Measurements from ENCODE around the gene PKDREJ.

The PKDREJ gene

GRCh38 chr22:46294784-46295183, 31.6 kb upstream of the PKDREJ start:
- peaks cover 40% of the 10 kb centered on the region for H3K36me3 Mint-ChIP-seq (ENCODE audit: low read depth)
- intact Hi-C loops (cut with micrococcal nuclease): loop anchor here (5.0 to 10.0 kb wide), 2 partner anchors 42 to 290 kb away; partner anchors contain the start of gene CDPF1
- H3K4me3 Mint-ChIP-seq: no peak overlapping the region
- H3K9me3 Mint-ChIP-seq: no peaks in the 10 kb centered on the region
- H3K4me1 Mint-ChIP-seq (ENCODE audit: low read depth): peaks cover 48% of the 10 kb centered on the region
- H3K27me3 Mint-ChIP-seq: no peaks in the 10 kb centered on the region
- H3K27ac Mint-ChIP-seq: no peak overlapping the region

GRCh38 chr22:46293577-46294260, 30.6 kb upstream of the PKDREJ start:
- Mint-ChIP-seq H3K27ac (peak overlapping the region; percentile 89), H3K4me1 (ENCODE audit: low read depth) (peaks cover 48% of the 10 kb centered on the region), H3K36me3 (ENCODE audit: low read depth) (peaks cover 51% of the 10 kb centered on the region), H3K9me3 (no peaks in the 10 kb centered on the region), H3K27me3 (no peaks in the 10 kb centered on the region), H3K4me3 (peak overlapping the region; percentile 34)
- intact Hi-C loops (cut with micrococcal nuclease): loop anchor here (5.0 to 10.0 kb wide), 2 partner anchors 41 to 289 kb away; partner anchors contain the start of gene CDPF1

GRCh38 chr22:46292732-46293131, 29.6 kb upstream of the PKDREJ start:
- peak overlapping the region; percentile 89 for H3K27ac Mint-ChIP-seq
- H3K4me1 Mint-ChIP-seq (ENCODE audit: low read depth): peaks cover 56% of the 10 kb centered on the region
- H3K4me3 Mint-ChIP-seq: no peak overlapping the region
- no peaks in the 10 kb centered on the region for H3K27me3 Mint-ChIP-seq
- peaks cover 58% of the 10 kb centered on the region for H3K36me3 Mint-ChIP-seq (ENCODE audit: low read depth)
- no peaks in the 10 kb centered on the region for H3K9me3 Mint-ChIP-seq
- intact Hi-C loops (cut with micrococcal nuclease): loop anchor here (5.0 to 10.0 kb wide), 2 partner anchors 40 to 288 kb away; partner anchors contain the start of gene CDPF1

GRCh38 chr22:46292173-46292572, 29.0 kb upstream of the PKDREJ start:
- Mint-ChIP-seq H3K27me3 (no peaks in the 10 kb centered on the region), H3K27ac (peak overlapping the region; percentile 89), H3K9me3 (no peaks in the 10 kb centered on the region), H3K36me3 (ENCODE audit: low read depth) (peaks cover 64% of the 10 kb centered on the region), H3K4me1 (ENCODE audit: low read depth) (peaks cover 56% of the 10 kb centered on the region), H3K4me3 (no peak overlapping the region)
- intact Hi-C loops (cut with micrococcal nuclease): loop anchor here (5.0 to 10.0 kb wide), 2 partner anchors 40 to 287 kb away; partner anchors contain the start of gene CDPF1

- Mint-ChIP-seq H3K27me3 (no peaks in the 10 kb centered on the region), H3K9me3 (no peaks in the 10 kb centered on the region), H3K4me1 (ENCODE audit: low read depth) (peaks cover 53% of the 10 kb centered on the region), H3K27ac (peak overlapping the region; percentile 72), H3K36me3 (ENCODE audit: low read depth) (peaks cover 71% of the 10 kb centered on the region), H3K4me3 (no peak overlapping the region)
- intact Hi-C loops (cut with micrococcal nuclease): loop anchor here (5.0 to 10.0 kb wide), 2 partner anchors 39 to 286 kb away; partner anchors contain the start of gene CDPF1
Measured at GRCh38 chr22:46290843-46291785, 28.0 kb upstream of the PKDREJ start.

GRCh38 chr22:46290121-46290842, 27.1 kb upstream of the PKDREJ start:
- no peaks in the 10 kb centered on the region for H3K9me3 Mint-ChIP-seq
- H3K4me1 Mint-ChIP-seq (ENCODE audit: low read depth): peaks cover 45% of the 10 kb centered on the region
- no peak overlapping the region for H3K4me3 Mint-ChIP-seq
- peaks cover 78% of the 10 kb centered on the region for H3K36me3 Mint-ChIP-seq (ENCODE audit: low read depth)
- peak overlapping the region; percentile 72 for H3K27ac Mint-ChIP-seq
- intact Hi-C loops (cut with micrococcal nuclease): loop anchor here (5.0 to 10.0 kb wide), 2 partner anchors 38 to 285 kb away; partner anchors contain the start of gene CDPF1
- H3K27me3 Mint-ChIP-seq: no peaks in the 10 kb centered on the region

- H3K4me3 Mint-ChIP-seq: no peak overlapping the region
- H3K4me1 Mint-ChIP-seq (ENCODE audit: low read depth): peaks cover 40% of the 10 kb centered on the region
- intact Hi-C loops (cut with micrococcal nuclease): no loop called here
- no peak overlapping the region for H3K27ac Mint-ChIP-seq
- no peaks in the 10 kb centered on the region for H3K27me3 Mint-ChIP-seq
- no peaks in the 10 kb centered on the region for H3K9me3 Mint-ChIP-seq
- peaks cover 87% of the 10 kb centered on the region for H3K36me3 Mint-ChIP-seq (ENCODE audit: low read depth)
Measured at GRCh38 chr22:46289244-46289891, 26.2 kb upstream of the PKDREJ start.

- Mint-ChIP-seq H3K9me3 (no peaks in the 10 kb centered on the region), H3K27ac (peak overlapping the region; percentile 65), H3K4me3 (no peak overlapping the region), H3K27me3 (no peaks in the 10 kb centered on the region), H3K36me3 (ENCODE audit: low read depth) (peaks cover 93% of the 10 kb centered on the region), H3K4me1 (ENCODE audit: low read depth) (peaks cover 35% of the 10 kb centered on the region)
- intact Hi-C loops (cut with micrococcal nuclease): no loop called here
Measured at GRCh38 chr22:46288846-46289243, 25.7 kb upstream of the PKDREJ start.

GRCh38 chr22:46287873-46288751, 25.0 kb upstream of the PKDREJ start:
- H3K9me3 Mint-ChIP-seq: no peaks in the 10 kb centered on the region
- H3K27me3 Mint-ChIP-seq: no peaks in the 10 kb centered on the region
- H3K36me3 Mint-ChIP-seq (ENCODE audit: low read depth): peaks cover 96% of the 10 kb centered on the region
- peak overlapping the region; percentile 65 for H3K27ac Mint-ChIP-seq
- peaks cover 28% of the 10 kb centered on the region for H3K4me1 Mint-ChIP-seq (ENCODE audit: low read depth)
- H3K4me3 Mint-ChIP-seq: peak overlapping the region; percentile 49
- intact Hi-C loops (cut with micrococcal nuclease): no loop called here

GRCh38 chr22:46286941-46287872, 24.1 kb upstream of the PKDREJ start:
- intact Hi-C loops (cut with micrococcal nuclease): no loop called here
- Mint-ChIP-seq H3K36me3 (ENCODE audit: low read depth) (peaks cover 96% of the 10 kb centered on the region), H3K27ac (peak overlapping the region; percentile 65), H3K4me3 (peak overlapping the region; percentile 48), H3K4me1 (ENCODE audit: low read depth) (peaks cover 19% of the 10 kb centered on the region), H3K9me3 (no peaks in the 10 kb centered on the region), H3K27me3 (no peaks in the 10 kb centered on the region)

GRCh38 chr22:46286006-46286405, 22.9 kb upstream of the PKDREJ start:
- intact Hi-C loops (cut with micrococcal nuclease): no loop called here
- Mint-ChIP-seq H3K4me3 (no peak overlapping the region), H3K9me3 (no peaks in the 10 kb centered on the region), H3K4me1 (ENCODE audit: low read depth) (peaks cover 19% of the 10 kb centered on the region), H3K27me3 (no peaks in the 10 kb centered on the region), H3K36me3 (ENCODE audit: low read depth) (peaks cover 97% of the 10 kb centered on the region), H3K27ac (no peak overlapping the region)

Measured in dendritic cell treated with granulocyte-macrophage colony-stimulating factor and Interleukin-4, amounts not matched to agents 40 ng/mL and 50 ng/mL, for 4 days (primary cell).